CD1c-positive myeloid dendritic cell (primary cell): ENCODE results near the gene MSRB3.

ENCODE experiments used
- DNase-seq: peaks from one replicate; pipeline ENCODE4 v3.0.0-alpha.2; 2016; ENCODE audit errors: extremely low spot score

MSRB3 gene

DNA sequence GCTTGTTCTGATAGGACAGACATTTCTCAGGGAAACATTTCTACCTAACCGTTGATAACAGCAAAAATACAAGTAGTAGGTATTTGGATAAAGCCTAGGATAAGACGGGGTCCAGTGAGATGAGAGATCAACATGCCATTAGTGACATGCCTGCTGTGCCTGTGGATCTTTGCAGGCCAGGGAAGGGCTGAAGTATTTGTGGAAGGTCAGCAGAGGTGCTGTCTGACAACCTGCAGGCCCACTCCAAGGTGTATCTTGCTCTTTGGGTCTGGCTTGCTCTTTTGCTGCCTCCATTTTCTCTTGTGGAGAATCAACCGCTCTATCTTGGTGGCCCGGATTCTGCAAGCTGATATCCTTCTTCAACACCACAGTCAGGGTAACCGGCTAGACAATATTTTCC, 46.7 kb downstream of the MSRB3 start:
- DNase-seq: no peak

DNA sequence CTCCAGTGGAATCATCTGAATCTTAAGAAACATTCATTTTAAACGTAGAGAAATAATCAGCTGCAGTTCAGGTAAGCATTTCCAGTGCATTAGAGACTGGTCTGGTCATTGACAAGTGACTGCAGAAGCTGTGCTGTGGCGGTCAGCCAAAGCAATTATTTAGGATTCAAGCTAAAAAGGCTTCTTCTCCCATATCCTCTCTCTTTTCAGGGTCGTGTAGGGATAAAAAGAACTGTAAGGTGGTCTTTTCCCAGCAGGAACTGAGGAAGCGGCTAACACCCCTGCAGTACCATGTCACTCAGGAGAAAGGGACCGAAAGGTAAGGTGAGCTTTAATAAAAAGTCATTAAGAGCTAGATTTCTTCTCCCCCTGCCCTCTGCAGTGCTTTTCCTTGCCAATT, 48.1 kb downstream of the MSRB3 start:
- DNase-seq: no peak

DNA sequence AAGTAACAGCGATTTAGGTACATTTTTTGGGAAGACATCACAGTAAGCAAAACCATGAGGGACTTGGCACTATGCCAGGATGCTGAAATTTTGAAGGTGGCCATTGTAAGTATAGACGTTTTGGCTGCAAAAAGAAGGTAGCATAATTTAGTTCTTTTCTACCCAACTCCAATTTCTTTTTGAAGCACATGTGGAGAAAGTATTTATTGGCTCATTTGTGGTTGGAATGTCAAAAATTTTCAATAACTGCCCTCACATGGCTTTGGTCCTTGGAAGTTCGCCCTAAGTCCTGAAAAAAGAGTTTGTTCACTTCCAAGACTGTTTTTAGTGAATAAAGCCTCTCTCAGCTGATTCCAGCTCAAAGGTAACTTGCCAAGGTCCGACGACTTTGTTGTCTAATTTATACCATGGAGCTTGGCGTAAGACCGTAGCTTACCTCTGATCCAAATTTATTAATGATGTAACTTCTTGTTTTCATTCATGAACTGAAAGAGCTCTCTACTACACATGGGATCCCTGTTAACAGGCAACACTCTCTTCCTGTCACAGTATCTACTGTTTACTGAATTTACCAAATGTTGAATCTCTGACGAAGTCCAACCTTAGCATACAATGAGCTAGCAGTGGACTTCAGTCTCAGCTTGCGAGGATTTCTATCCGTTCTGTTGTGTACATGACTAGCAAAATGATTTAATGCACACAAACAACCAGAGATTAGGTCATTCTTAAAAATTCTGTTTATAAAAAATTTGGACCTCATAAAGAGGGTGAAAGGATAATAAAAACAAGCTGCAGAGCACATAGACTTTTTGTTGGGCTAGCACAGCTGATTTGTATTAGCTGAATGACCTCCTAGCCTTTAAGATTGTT, 49.0 kb downstream of the MSRB3 start:
- DNase-seq: no peak

DNA sequence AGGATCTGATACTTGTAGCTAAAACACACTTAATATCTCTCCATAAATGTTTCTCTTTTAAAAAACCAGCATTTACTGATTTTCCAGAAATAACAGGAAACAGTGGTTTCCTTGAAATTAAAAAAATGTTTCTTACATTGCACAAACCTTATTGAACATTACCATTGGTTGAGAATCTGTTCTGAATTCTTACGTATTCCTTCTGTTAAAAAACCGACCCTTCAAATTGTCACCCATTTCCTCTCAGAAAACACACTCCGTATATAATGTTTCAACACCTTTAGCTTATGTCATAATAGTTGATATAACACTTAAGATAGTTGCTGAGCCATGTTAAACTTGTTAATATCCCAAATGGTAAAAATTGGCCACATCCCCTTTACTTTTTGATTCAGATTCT, 51.2 kb downstream of the MSRB3 start:
- DNase-seq: no peak

DNA sequence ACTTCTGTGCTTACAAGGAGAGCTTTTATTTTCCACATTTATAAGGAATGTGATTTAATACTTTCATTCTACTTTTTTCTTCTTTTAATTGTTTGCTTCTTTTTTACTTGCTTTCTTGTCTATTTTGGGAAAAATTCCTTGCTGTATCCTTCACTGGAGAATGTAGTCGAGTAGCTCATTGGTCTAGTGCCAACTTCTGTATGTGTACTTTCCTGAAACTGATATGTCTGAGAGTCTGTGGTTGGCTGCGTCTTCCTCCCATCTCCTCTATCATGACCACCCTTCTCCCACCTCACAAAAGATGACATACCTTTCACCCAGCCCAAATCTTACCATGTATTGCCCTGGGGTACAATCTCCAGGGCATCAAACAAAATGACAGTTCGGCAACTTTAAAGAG, 51.8 kb downstream of the MSRB3 start:
- DNase-seq: no peak

DNA sequence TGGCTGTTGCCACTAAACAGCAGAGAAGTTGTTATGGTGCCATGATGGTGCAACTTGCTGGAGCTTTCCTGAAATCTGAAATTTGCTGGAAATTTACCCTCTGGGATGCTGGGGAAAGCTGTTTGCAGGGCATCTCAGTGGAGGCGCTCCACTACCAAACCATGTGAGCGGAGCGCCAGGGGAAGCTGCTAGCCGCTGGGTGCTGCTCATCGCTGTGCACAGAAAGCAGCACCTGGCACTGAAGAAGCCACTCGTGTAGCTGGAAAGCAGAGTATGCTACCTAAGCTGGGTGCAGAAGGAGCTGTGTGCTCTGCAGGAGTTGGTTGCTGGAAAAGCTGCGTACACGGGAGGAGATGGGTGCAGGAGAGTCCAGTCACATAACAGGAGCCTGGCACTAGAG, 53.0 kb downstream of the MSRB3 start:
- no peak for DNase-seq

DNA sequence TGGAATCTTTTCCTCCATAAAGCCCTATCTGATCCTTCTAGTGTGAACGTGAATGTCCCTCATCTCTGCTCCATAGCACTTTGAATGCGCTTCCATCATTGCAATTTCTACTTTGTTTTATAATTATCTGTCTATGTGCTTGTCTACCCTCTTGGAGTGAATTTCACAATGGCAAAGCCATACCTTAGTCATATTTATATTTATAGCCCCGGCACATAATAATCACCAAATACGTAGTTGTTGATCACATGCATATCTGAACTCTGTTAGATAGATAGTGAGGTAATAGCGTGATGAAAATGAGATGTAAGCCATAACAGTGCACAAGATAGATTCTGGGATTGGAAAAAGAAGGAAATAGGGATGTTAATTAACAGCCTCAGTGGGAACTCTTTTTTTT, 55.2 kb downstream of the MSRB3 start:
- no peak for DNase-seq

DNA sequence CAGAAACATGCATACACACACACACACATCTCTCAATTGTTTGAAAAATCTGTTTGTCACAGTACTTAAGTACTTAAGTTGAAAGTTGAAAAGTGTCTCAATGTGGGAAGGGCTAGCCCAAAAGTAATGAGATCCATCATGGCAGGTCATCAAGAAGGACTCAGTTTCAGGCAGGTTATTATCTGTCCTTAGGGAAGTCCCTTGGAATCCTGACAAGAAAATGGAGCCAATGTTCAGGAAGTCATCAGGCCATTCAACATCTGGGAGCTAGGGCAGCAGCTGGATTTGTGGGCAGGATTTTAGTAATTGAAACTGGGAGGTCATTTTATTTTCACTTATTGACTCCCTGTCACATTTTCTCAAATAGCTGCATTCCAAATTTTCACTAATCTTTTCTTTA, 56.0 kb downstream of the MSRB3 start:
- DNase-seq: no peak

DNA sequence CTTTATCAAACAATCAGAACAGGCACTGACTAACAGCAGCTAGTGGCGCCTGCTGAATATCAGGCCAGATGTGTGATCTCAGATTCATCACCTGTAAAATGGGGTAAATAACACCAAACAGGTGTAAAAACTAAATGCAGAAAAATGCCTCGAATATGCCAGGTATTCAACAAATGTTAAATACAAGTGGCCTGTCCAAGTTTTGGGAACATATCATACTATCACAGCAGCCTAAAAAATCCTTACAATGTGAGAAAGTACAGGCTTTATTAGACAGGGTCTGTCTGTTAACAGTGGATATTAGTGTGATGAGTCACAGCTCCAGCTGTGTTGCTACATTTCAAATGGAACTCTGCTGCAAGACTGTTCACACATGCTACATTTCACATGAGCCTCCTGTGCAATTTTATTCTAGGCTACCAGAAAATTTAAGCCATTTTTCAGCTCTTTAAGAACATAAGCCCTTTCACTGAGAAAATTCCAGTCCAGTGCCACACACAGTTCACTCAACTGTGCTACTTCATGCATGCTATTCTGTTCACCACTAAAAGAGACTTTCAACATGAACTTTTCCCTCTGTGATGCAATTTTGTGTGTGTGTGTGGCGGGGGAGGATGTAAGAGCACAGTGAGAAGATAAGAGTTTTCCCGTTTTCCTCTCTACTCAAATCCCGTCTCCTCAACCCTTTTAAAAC, 56.7 kb downstream of the MSRB3 start:
- no peak for DNase-seq

DNA sequence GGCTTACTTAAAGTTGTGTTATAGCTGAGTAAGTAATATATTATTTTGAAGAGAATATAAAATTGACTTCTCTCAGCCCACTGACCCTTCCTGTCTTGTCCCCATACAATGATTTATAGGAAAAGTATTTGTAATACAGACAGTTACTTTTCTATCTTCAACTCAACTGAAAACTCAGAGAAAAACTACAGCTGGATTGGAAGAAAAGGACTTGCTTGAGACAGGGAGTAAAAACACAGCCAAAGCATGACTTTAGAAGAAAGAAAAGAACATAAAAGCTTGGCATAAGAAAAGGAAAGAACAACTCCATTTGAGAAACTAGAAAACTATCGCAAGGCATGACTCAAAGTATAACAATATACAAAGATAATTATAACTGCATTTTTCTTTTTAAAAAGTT, 57.5 kb downstream of the MSRB3 start:
- no peak for DNase-seq

DNA sequence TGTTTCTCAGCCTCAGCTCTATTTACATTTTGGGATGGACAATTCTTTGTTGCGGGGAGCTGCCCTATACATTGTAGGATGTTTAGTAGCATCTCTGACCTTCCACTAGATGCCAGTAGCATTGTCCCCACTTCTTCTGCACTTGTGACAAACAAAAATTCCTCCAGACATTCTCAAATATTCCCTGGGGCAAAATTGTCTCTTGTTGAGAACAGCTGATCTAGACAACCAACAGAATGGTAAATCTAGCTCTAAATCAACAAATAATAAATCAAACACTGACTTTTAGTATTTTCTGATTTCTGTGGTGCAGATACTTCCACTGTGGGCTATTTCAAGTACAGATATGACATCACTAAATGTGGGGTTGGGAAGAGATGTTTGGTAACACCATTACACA, 60.7 kb downstream of the MSRB3 start:
- DNase-seq: no peak

DNA sequence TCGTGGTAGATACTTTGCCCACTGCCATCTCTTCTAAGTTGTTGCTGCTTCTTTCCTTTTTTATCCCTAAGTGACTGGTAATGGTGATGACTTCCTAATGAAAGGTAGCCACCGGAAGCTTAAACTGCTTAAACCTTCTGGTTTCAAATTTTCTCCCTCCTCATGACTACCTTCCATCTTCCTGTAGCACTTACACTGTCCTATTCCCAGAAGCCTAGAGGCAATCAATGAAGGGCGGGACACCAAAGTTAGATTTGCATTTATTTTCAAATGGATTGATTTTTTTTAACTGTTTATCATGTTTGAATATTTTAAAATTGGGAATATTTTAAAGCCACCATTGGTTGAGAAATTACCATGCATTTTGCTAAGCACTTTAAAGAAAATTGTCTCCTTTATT, 64.7 kb downstream of the MSRB3 start:
- DNase-seq: no peak

DNA sequence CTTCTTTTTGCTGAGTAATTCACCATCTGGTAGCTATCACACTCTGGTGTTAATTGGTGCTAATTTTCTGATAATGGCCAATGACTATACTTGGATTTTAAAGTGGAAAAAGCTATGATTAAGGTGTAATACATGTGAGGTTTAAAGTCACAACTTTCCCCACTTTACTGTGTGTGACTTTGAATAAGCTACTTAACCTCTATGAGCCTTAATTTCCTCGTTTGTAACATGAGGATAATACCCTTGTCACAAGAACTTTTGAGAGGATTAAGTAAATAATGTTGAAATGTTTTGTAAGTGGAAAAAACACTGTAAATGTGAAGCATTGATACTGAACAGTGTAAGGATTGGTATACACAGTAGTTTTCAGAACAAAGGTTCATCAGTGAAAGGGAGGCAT, 65.3 kb downstream of the MSRB3 start:
- DNase-seq: no peak

DNA sequence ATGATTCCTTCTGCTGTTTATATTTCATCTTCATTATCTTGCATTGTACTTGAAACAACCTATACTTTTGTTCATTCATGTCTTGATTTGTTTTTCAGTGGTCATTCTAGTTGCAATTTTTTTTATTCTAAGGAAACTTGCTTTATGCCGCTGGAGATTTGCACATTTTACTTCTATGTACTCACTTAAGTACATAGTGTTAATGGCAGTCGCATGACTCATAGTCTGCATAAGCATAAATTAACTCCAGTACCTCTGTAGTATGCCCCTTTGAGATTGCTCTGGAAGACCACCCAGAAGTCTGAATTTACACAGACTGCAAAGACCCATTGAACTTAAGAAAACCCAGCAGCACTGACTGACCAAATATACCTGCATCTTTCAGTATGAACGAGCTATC, 77.0 kb downstream of the MSRB3 start:
- no peak for DNase-seq

DNA sequence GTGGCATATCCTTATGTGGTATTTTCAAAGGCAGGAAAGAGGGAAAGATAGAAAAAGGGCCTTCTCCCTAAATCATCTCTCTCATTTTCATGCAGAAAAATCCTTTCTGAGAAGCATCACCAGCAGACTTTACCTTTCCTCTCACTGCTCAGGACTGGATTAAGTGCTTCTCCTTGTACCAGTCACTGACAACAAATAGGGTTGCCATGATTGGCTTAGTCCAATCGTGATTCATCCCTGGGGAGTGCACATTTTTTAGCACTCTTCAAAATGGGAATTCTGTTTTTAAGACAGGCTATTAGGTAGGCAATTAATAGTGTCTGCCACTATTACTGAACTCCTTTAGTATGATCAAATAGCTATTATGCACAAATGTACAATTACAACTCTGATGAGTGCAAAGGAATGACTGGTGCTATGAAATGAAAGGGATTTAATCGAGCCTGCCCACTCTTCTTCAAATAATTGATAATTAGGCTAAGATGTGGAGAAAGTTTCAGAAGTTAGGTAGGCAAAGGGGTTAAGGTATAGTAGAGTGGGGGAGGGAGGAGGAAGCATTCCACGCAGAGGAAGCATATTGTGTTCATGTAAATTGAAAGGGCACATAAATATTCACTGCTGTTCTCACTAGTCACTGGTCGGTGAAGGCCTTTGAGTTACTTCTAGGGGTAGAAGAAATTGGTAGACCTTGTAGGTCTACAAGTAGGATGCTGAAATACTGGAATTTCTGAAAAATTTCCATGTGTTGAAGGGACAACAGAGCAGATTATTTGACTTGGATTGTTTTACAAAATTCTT, 84.0 kb downstream of the MSRB3 start:
- DNase-seq: no peak

DNA sequence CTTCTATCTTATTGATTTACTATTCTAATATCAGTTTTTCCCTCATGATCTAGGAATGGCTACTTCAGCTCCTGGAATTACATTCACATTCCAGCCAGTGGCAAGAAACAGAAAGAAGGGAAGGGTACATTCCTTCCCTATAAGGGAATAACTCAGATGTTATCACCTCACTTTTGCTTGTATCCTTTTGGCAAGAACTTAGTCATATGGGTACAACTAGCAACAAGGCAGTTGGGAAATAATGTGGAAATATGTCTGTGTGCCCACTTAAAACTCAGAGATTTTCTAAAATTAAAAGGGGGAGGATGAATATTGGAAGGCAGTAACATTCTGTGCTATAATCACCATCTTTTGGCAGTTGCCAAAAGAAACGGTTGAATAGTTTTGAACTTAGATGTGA, 85.6 kb downstream of the MSRB3 start:
- no peak for DNase-seq

DNA sequence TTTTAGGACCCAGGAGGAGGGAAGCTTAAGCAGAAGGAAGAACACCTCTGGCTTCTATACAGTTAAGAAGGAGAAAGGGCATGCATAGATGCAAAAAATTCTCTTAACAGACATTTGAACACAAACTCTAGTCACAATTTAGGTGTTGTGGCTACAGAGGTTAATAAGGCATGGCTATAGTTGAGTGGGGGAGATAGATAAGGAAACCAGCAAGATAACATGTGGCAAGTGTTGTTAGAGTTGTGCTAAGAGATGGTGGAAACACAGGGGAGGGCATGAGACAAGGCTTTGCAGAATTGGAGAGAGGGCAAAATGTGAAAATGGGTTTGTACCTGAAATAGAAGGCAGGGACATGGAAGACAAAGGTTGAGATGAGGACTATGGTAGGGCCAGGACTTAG, 88.9 kb downstream of the MSRB3 start:
- no peak for DNase-seq

DNA sequence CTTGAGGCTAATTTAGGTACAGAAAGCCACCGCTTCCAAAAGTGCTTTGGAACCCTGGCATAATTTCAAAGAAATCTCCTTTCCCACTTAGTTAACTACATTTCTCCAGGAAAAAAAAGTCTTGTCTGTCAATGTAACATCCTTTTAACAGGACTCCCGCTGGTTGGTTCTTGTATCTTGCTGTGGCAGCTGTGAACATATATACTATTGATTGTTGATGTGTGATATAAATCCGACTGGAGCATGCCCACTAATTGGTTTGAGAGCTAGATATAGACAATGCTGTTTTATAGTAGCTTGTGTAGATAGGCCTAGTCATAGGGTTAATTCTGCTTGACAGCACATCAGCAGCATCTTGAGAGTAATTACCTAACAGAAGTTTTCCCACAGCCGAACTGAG, 89.6 kb downstream of the MSRB3 start:
- DNase-seq: no peak

DNA sequence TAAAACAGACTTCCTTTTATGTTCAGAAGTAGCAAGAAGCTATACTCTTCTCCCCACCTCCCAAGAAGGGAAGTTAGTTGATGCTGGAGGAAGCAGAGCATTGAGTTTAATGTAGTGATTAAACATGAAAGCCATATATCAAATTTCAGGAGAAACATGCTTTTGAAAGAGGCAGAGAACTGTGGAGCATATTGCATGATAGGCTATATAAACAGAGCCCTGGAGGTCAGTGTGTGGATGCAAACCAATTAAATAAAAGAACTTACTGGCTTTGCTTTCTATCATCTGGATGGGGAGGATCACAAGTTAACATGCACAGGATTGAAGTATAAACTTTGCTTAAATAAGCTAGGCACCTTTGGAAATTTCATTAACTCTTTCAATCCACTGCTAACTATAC, 94.1 kb downstream of the MSRB3 start:
- peak; percentile 1 for DNase-seq

DNA sequence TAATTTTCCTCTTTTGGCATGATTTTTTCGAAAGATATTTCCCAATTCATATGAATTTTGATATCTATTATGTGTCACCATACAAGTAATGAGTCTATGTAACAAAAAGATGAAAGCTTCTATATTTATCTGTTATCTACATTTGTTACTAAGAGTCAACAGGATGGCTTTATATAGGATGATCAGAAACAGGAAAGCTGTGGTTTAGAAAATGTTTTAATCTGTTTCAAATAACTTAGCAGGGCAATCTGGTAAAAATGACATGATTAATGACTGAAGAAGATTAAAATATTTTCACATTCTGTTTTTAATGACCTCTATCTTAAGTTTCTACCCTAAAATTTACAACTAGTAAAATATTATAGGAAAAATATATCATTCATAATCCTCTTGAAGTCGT, 105.8 kb downstream of the MSRB3 start:
- DNase-seq: no peak

DNA sequence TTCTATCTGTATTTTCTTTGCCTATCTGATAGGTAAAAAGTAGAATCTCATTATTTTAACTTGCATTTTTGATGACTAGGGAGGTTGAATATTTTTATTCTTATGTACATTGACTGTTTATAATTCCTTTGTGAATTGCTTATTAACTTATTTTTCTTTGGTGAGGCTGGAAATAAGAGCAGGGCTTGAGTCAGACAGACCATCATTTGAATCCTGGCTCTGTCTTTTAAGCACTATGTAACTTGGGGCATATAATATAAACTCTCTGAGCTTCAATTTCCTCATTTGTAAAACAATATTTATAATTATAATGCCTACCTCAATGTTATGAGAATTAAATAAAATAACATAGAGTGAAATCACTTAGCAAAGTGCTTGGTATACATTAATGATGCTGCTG, 108.9 kb downstream of the MSRB3 start:
- DNase-seq: no peak

DNA sequence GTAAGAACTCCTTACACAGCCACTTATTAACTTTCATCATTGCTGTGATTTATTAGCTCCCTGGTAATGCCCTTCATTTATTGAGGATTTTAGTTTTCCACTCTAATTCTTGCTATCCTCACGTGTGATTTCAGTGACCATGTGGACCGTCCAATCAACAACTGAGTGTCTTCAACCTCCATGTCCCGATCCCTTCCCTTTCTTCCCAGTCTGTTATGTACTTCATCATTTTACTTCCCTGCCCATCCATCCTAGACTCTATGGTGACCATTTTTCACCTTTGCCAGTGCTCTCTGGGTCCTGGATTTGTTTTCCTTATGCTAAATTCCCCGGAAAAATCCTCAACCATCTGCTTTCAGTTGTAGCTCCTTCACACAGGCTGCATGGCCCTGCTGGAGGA, 111.0 kb downstream of the MSRB3 start:
- DNase-seq: no peak

DNA sequence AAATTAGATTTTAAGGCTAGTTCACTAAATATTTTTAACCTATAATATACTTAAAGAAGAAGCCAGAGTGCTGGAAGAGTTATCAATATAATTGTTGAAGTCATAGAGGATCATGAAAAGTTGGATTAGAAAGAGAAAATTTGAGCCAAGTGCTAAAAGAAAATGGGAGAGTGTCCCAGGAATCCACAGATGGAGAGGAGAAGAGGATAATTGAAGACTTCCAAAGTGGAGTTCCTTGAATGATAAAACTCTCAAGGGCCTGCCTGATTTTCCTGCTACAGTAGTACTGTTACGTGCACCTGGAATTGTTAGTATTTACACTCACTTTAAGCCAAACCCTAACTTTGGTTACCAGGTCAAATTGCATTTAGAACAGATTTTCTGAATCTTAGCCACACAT, 113.2 kb downstream of the MSRB3 start:
- DNase-seq: no peak
